RWPE2 (cell line): ENCODE data around the gene RNGTT.

ENCODE experiments used
- ATAC-seq: fragments of 200-7000 bp; cut with Tn5 transposase; 3 replicates; pipeline ENCODE4 v1.9.1; 2021; ENCODE audit warnings: low read depth
- DNase-seq: peaks from one replicate; pipeline ENCODE4 v3.0.0-alpha.2; 2020; ENCODE audit warnings: low spot score
- H3K27ac ChIP-seq: fragments of 450-650 bp; 2 replicates; pipeline ENCODE4 v1.5.1; 2017; ENCODE audit warnings: mild to moderate bottlenecking; ENCODE audit not compliant: poor library complexity, severe bottlenecking
- H3K27me3 ChIP-seq: fragments of 250-450 bp; sonication (Bioruptor Pico); 2 replicates; pipeline ENCODE4 v1.5.1; 2021; ENCODE audit warnings: mild to moderate bottlenecking, moderate library complexity; ENCODE audit not compliant: insufficient read depth, poor library complexity, severe bottlenecking
- H3K36me3 ChIP-seq: fragments of 250-450 bp; sonication (Bioruptor Pico); 2 replicates; pipeline ENCODE4 v1.5.1; 2020; ENCODE audit warnings: low read depth, mild to moderate bottlenecking, moderate library complexity
- H3K4me1 ChIP-seq: fragments of 250-450 bp; sonication (Bioruptor Pico); 2 replicates; pipeline ENCODE4 v1.5.1; 2021; ENCODE audit warnings: mild to moderate bottlenecking, moderate library complexity; ENCODE audit not compliant: insufficient read depth, poor library complexity, severe bottlenecking
- H3K4me3 ChIP-seq: fragments of 250-450 bp; sonication (Bioruptor Pico); 2 replicates; pipeline ENCODE4 v1.5.1; 2021; ENCODE audit warnings: mild to moderate bottlenecking, moderate library complexity; ENCODE audit not compliant: severe bottlenecking
- H3K9me3 ChIP-seq: fragments of 250-450 bp; sonication (Bioruptor Pico); 2 replicates; pipeline ENCODE4 v1.5.1; 2021; ENCODE audit warnings: mild to moderate bottlenecking, moderate library complexity; ENCODE audit not compliant: severe bottlenecking
- TF ChIP-seq, protein P1 (sequence below): fragments of 450-650 bp; IDR thresholded peaks from one replicate; pipeline ENCODE4 v1.5.1; 2017; ENCODE audit warnings: mild to moderate bottlenecking, moderate library complexity; ENCODE audit not compliant: poor library complexity, severe bottlenecking

Gene RNGTT

DNA sequence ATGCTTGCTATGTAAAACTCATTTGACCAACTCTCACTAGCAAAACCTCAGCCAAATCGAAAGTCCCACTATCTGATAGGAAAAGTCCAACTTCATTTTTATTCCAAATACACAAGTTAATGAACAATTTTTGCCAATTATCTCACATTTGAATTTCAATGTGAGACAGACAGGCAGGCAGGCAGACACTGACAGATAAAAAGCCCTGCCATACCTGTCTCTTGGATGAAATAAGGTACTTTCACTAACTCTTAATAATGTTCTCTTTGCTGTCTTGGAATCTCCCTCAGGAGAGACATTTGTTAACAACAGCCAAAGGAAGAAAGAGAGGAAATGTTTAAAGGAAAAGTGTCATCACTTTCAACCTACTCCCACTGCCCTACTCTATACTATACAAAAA lies 82.0 kb downstream of the RNGTT start:
- H3K9me3 ChIP-seq: no peaks in the 10 kb centered on the region
- no peaks in the 10 kb centered on the region for H3K27me3 ChIP-seq
- H3K27ac ChIP-seq: no peak overlapping the region
- TF ChIP-seq, protein P1, sequence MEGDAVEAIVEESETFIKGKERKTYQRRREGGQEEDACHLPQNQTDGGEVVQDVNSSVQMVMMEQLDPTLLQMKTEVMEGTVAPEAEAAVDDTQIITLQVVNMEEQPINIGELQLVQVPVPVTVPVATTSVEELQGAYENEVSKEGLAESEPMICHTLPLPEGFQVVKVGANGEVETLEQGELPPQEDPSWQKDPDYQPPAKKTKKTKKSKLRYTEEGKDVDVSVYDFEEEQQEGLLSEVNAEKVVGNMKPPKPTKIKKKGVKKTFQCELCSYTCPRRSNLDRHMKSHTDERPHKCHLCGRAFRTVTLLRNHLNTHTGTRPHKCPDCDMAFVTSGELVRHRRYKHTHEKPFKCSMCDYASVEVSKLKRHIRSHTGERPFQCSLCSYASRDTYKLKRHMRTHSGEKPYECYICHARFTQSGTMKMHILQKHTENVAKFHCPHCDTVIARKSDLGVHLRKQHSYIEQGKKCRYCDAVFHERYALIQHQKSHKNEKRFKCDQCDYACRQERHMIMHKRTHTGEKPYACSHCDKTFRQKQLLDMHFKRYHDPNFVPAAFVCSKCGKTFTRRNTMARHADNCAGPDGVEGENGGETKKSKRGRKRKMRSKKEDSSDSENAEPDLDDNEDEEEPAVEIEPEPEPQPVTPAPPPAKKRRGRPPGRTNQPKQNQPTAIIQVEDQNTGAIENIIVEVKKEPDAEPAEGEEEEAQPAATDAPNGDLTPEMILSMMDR: no peak
- no peak for ATAC-seq
- no peak for DNase-seq
- no peak overlapping the region for H3K4me3 ChIP-seq
- H3K4me1 ChIP-seq: no peaks in the 10 kb centered on the region
- peaks cover 9% of the 10 kb centered on the region for H3K36me3 ChIP-seq

DNA sequence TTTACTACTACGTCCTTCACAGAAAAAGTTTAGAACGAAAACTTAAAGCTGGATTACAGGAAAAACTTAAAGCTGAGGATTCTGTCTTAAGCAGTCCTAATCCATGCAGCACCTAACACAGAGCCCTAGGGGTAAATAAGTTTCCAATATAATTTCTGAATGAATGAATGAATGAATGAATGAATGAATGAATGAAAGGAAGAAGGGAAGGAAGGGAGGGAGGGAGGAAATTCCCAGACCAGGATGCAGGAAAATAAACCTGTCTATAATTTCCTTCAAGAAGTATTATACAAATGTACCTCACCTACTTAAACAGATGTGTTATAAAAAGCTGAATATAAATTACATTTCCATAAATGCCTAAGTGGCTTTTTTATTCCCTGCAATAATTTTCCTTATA lies 83.4 kb downstream of the RNGTT start:
- H3K27me3 ChIP-seq: no peaks in the 10 kb centered on the region
- TF ChIP-seq, protein P1: no peak
- peaks cover 2% of the 10 kb centered on the region for H3K4me1 ChIP-seq
- no peak overlapping the region for H3K4me3 ChIP-seq
- ATAC-seq: no peak
- no peak for DNase-seq
- peaks cover 9% of the 10 kb centered on the region; the same call in 1 of the 2 replicates for H3K36me3 ChIP-seq
- no peaks in the 10 kb centered on the region for H3K9me3 ChIP-seq
- no peak overlapping the region for H3K27ac ChIP-seq

DNA sequence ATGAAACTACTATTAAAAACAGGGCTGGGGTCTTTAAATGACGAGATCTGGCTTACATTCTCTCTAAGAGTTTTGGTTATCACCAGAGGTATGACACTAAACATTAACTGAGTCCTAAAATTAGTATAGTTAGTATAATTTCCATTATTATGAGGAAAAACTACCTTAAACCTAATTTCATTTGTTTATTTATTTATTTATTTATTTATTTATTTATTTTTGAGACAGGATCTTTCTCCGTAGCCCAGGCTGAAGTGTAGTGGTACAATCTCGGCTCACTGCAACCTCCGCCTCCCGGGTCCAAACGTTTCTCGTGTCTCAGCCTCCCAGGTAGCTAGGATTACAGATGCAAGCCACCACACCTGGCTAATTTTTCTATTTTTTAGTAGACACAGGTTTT lies 85.5 kb downstream of the RNGTT start:
- TF ChIP-seq, protein P1: no peak
- H3K4me1 ChIP-seq: peaks cover 4% of the 10 kb centered on the region
- ATAC-seq (no peak), DNase-seq (no peak)
- no peak overlapping the region for H3K27ac ChIP-seq
- H3K4me3 ChIP-seq: no peak overlapping the region
- no peaks in the 10 kb centered on the region for H3K27me3 ChIP-seq
- peaks cover 7% of the 10 kb centered on the region; the same call in 1 of the 2 replicates for H3K36me3 ChIP-seq
- no peaks in the 10 kb centered on the region for H3K9me3 ChIP-seq

DNA sequence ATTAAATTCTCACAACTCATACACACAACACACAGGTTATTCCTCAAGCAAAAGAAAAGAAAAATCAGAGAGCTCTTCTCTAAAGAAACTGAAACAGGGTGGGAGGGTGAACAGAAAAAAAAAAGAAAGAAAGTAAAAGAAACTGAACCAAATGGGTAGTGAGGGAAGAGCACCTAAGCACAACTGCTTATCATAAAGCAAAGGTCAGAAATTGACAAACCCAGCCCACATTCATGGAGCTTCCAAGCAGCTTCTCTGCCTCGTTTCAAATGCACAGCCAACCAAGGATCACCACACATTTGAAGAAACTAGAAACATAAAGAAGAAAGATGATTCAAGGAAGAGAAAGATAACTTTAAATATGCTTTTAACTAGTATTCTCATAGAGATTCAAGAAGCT lies 90.5 kb downstream of the RNGTT start:
- Histone ChIP-seq H3K27ac (no peak overlapping the region), H3K27me3 (no peaks in the 10 kb centered on the region), H3K4me3 (no peak overlapping the region), H3K9me3 (no peaks in the 10 kb centered on the region), H3K36me3 (0 out of 2 replicates have a peak, but pooled peaks cover 3% of the 10 kb centered on the region), H3K4me1 (peaks cover 21% of the 10 kb centered on the region)
- no peak for ATAC-seq
- no peak for DNase-seq
- TF ChIP-seq, protein P1: no peak

DNA sequence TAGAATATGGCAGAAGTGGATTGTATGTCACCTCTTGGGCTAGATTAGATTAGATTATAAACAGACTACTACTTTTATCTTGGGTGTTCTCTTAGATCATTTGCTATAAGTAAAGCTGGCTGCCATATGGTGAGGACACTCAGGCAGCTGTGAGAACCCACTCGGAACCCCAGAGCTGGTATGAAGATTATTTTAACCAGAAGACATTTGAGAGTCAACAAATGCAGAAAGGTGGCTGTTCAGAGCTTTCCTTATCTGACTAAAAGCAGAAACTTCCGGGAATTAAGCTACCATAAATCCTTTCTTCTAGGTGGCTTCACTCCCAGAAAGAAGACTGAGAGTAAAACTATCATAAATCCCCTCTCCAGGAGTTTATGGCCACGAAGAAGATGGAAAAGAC lies 91.9 kb downstream of the RNGTT start:
- H3K9me3 ChIP-seq: no peaks in the 10 kb centered on the region
- no peak for ATAC-seq
- H3K27me3 ChIP-seq: no peaks in the 10 kb centered on the region
- peaks cover 21% of the 10 kb centered on the region for H3K4me1 ChIP-seq
- H3K4me3 ChIP-seq: no peak overlapping the region
- H3K36me3 ChIP-seq: 0 out of 2 replicates have a peak, but pooled peaks cover 3% of the 10 kb centered on the region
- H3K27ac ChIP-seq: no peak overlapping the region
- TF ChIP-seq, protein P1: no peak
- DNase-seq: no peak
